ENCODE results near the gene NEGR1. TPM values are rescaled to one million over a fixed set of nuclear protein-coding genes. Genes with fewer than 3 reads are reported as not detected.

The NEGR1 gene
- total and polyA plus RNA-seq, 9 of the 15 experiments (the other 6 are each of a cell fraction or from before 2014, with no cell fraction given) = not detected

GRCh38 chr1:71656902-71657301 lies 625.4 kb downstream of the NEGR1 start:
- Histone ChIP-seq H3K4me1 (replicated peaks in 1 of 2; ENCODE audit: control insufficient read depth in 2 of 2, insufficient read depth in 2 of 2, low read length in 2 of 2) (no peaks in the 10 kb centered on the region), H3K4me2 (ENCODE audit: insufficient read depth, low read length) (no peak overlapping the region), H3K4me3 (no peak overlapping the region), H3K9me3 (replicated peaks; ENCODE audit: control insufficient read depth, insufficient read depth, low read depth, low read length) (no peaks in the 10 kb centered on the region; the same call in 1 of the 2 replicates), H3K27ac (ENCODE audit: extremely low read depth, low read depth, low read length) (no peak overlapping the region), H2AFZ (ENCODE audit: low read depth, low read length) (no peak overlapping the region), H3K36me3 (ENCODE audit: control insufficient read depth, insufficient read depth, low read length) (no peaks in the 10 kb centered on the region), H3K9me1 (ENCODE audit: control insufficient read depth, insufficient read depth, low read length) (no peaks in the 10 kb centered on the region), H4K20me1 (replicated peaks; ENCODE audit: control insufficient read depth, insufficient read depth, low read length) (no peaks in the 10 kb centered on the region), H3K27me3 (ENCODE audit: control insufficient read depth in 2 of 2, insufficient read depth in 2 of 2, low read length in 2 of 2) (no peaks in the 10 kb centered on the region), H3K79me2 (ENCODE audit: control insufficient read depth, insufficient read depth, low read length) (no peaks in the 10 kb centered on the region), H3K9ac (ENCODE audit: insufficient read depth in 1 of 2, low read depth in 2 of 2, low read length in 2 of 2) (no peak overlapping the region)
- intact Hi-C loops (cut with micrococcal nuclease) (no loop called here), in situ Hi-C loops (cut with MboI) (no loop called here)
- BruUV-seq (replicated peaks) = no TSS peak
- POLR2A ChIA-PET = no interaction called here
- no peak for DNase-seq (ENCODE audit: extremely low read depth in 1 of 4, low spot score in 3 of 4)
- no peak for ATAC-seq
- FAIRE-seq = no peak
- 0% methylated on average over 1 of the region's 1 CpG for WGBS (ENCODE audit: insufficient coverage, low coverage, missing lambda C conversion rate)
- CTCF ChIA-PET (ENCODE audit: low intra/inter-chr PET ratio) = no interaction called here
- TF ChIP-seq NR1H2 (CRISPR knock-in tag; IDR thresholded peaks at IDR 0.05) = no peak
- TF ChIP-seq ZNF75A (CRISPR knock-in tag; IDR thresholded peaks at IDR 0.05) = no peak
- no peak for TF ChIP-seq ZNF354B (CRISPR knock-in tag; IDR thresholded peaks at IDR 0.05)
- no peak for TF ChIP-seq ZNF324 (CRISPR knock-in tag; IDR thresholded peaks at IDR 0.05)
- no peak for TF ChIP-seq BCLAF1 (IDR thresholded peaks at IDR 0.05; ENCODE audit: borderline replicate concordance in 1 of 2, control insufficient read depth in 1 of 2, low read depth in 2 of 2, low read length in 1 of 2)
- TF ChIP-seq ZNF274 (IDR thresholded peaks at IDR 0.05; ENCODE audit: borderline replicate concordance, low read depth, low read length) = no peak
- TF ChIP-seq ZBTB43 (CRISPR knock-in tag; IDR thresholded peaks at IDR 0.05) = no peak
- no peak for TF ChIP-seq CHD1 (IDR thresholded peaks at IDR 0.05; ENCODE audit: low read length)
- no peak for TF ChIP-seq ZBTB34 (CRISPR knock-in tag; IDR thresholded peaks at IDR 0.05)
- TF ChIP-seq THRAP3 (IDR thresholded peaks at IDR 0.05; ENCODE audit: borderline replicate concordance) = no peak
- TF ChIP-seq TBP (optimal IDR thresholded peaks at IDR 0.05; ENCODE audit: low read depth, low read length) = no peak
- no peak for TF ChIP-seq PML (IDR thresholded peaks at IDR 0.05; ENCODE audit: low read length)
- no peak for TF ChIP-seq YY1 (IDR thresholded peaks at IDR 0.05; ENCODE audit: borderline replicate concordance in 1 of 3, control insufficient read depth in 1 of 3, extremely low read depth in 1 of 3, insufficient read depth in 3 of 3, insufficient read length in 1 of 3, insufficient replicate concordance in 2 of 3, low read depth in 1 of 3, low read length in 2 of 3)
- TF ChIP-seq KLF13 (tag; IDR thresholded peaks at IDR 0.05; ENCODE audit: borderline replicate concordance, low read depth) = no peak
- TF ChIP-seq KAT7 (CRISPR knock-in tag; IDR thresholded peaks at IDR 0.05; ENCODE audit: borderline replicate concordance) = no peak
- TF ChIP-seq PHF21A (IDR thresholded peaks at IDR 0.05; ENCODE audit: borderline replicate concordance, low read depth) = no peak
- TF ChIP-seq SREBF1 (IDR thresholded peaks at IDR 0.05; ENCODE audit: borderline replicate concordance, low read depth, low read length) = no peak
- TF ChIP-seq ZNF197 (CRISPR knock-in tag; IDR thresholded peaks at IDR 0.05; ENCODE audit: low read depth) = no peak
